T-helper 22 cell (primary cell): ENCODE data around the gene CAMTA2.

Source experiments
- DNase-seq: peaks from one replicate; pipeline ENCODE4 v3.0.0-alpha.2; 2020; ENCODE audit warnings: low read depth

CAMTA2 gene

GRCh38 chr17:4999430-5000093, 12.1 kb upstream of the CAMTA2 start:
- no peak for DNase-seq

GRCh38 chr17:4998732-4999429, 11.4 kb upstream of the CAMTA2 start:
- DNase-seq: no peak

- DNase-seq: no peak
These were observed 10.7 kb upstream of the CAMTA2 start for GRCh38 chr17:4998027-4998731.

GRCh38 chr17:4997302-4998026, 10.0 kb upstream of the CAMTA2 start, which contains the start of the genes INCA1 and KIF1C:
INCA1 (minus strand) TSS chr17:4997522; CDS start chr17:4994437, 3,085 bp downstream.
KIF1C (plus strand) TSS chr17:4997950; CDS start chr17:5000247, 2,297 bp downstream.
- DNase-seq: peak; percentile 79

- DNase-seq: no peak
These were observed 6.7 kb upstream of the CAMTA2 start for GRCh38 chr17:4994081-4994595.

- no peak for DNase-seq
These were observed 492 bp upstream of the CAMTA2 start for GRCh38 chr17:4987767-4988567.

- no peak for DNase-seq
These were observed 1.1 kb downstream of the CAMTA2 start for GRCh38 chr17:4986403-4986802.

GRCh38 chr17:4982305-4982704, 5.2 kb downstream of the CAMTA2 start:
- no peak for DNase-seq

- no peak for DNase-seq
These were observed 6.7 kb downstream of the CAMTA2 start for GRCh38 chr17:4980644-4981216.

- no peak for DNase-seq
These were observed 8.7 kb downstream of the CAMTA2 start for GRCh38 chr17:4978726-4979125.

- DNase-seq: no peak
These were observed 13.3 kb downstream of the CAMTA2 start for GRCh38 chr17:4974115-4974670.

- no peak for DNase-seq
These were observed 14.0 kb downstream of the CAMTA2 start for GRCh38 chr17:4973256-4974114.

GRCh38 chr17:4972752-4973151, 14.7 kb downstream of the CAMTA2 start:
- no peak for DNase-seq

GRCh38 chr17:4972322-4972721, 15.2 kb downstream of the CAMTA2 start:
- no peak for DNase-seq

- DNase-seq: no peak
These were observed 15.6 kb downstream of the CAMTA2 start for GRCh38 chr17:4971826-4972225.

GRCh38 chr17:4970273-4970672, 17.2 kb downstream of the CAMTA2 start:
- DNase-seq: no peak

GRCh38 chr17:4969551-4970173, 17.8 kb downstream of the CAMTA2 start:
- no peak for DNase-seq

- no peak for DNase-seq
These were observed 18.4 kb downstream of the CAMTA2 start for GRCh38 chr17:4969047-4969550.
